NCI-H2196 (cell line): ENCODE results near the gene SERPINI1.
"Not testable (repeated sequence)": the region's sequence is repeated elsewhere in the genome, so short reads cannot be mapped to it uniquely, and the experiment has no call there.

ENCODE experiments used
- DNase-seq: peaks from one replicate; lab custom pipeline; 2025; ENCODE audit not compliant: unreplicated experiment; lab: John Stamatoyannopoulos, UW

The SERPINI1 gene

DNA sequence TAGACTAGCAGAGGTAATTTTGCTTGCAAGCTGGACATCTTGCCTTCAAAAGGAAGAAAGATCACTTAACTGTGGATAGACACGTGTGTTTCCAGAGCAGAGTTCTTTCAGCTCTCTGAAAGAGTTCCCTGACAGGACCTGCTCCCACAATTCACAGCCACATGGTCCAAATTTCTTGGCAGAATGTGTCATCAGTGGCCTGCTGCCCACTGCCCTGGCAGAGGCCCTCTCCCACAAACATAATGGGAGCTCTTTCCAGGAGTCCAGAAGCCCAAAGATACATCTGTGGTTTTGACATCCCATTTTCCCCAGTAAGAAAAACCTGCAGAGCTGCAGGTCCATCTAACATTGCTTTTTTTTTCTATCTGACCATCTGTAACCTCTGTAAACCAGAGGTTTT, 48.3 kb downstream of the SERPINI1 start:
- DNase-seq, result no peak

DNA sequence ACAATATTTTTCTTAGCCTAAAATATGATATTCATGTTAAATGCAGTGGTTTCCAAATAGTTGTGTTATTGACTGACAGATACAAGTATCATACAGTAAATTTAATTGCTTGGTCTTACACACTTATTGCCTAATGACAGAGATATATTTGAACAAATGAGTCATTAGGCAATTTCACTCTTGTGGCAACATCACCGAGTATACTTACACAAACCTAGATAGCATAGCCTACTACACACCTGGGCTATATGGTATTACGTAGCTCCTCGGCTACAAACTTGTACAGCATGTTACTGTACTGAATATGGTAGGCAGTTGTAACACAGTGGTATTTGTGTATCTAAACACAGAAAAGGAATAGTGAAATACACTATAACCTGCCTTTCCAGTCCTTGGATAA, 50.3 kb downstream of the SERPINI1 start:
- DNase-seq, result no peak

DNA sequence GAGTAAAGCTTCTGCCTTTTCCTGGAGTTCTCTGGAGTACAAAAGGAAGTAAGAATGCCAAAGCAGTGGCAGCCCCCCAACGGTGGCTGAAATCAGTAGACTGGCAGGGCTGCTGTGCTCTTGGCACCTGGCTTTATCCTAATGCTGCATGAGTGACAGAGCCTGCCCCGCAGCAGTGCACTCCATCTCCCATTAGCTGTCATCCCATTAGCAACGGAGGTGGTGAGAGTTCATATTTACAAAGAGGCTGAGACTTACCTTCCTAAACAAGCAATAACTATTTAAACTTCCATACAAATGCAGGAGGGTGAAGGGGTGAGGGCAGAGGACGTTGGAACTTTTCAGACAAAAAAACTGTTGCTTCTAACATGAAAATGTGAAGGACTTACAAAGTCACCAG, 51.9 kb downstream of the SERPINI1 start:
- no peak for DNase-seq

DNA sequence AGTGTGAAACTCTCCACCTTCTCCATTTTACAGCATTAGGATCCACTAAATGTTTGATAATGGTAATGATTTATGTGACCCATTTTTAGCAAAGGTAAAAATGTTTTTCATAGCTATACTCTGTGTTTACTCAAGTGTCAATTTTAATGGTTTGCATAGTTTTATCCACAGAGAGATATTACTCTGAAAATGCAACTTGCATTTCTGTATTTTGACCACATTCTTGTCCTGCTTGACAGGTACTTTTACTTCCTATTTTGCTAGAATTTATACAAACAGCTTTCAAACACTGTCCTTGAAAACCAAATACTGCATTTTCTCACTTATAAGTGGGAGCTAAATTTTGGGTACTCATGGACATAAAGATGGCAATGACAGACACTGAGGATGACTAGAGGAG, 62.9 kb downstream of the SERPINI1 start:
- DNase-seq, result no peak

DNA sequence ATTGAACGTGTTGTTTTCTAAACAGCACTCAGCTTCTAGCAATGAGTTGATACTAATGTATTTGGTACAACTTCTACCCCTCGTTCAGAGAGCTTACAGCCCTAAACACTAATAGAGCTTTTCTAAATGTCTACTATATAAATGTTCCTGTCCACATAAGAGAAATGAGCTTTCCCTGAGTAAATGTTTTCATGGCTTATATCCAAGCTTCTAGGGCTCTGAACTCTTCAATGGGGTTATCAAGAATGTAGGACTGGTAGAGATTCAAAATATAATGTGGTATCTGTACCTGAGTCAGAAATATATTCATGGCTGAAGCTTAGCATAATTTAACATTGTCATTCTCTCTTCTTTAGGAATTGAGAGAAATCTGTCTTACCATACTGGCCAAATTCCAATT, 73.4 kb downstream of the SERPINI1 start:
- no peak for DNase-seq

DNA sequence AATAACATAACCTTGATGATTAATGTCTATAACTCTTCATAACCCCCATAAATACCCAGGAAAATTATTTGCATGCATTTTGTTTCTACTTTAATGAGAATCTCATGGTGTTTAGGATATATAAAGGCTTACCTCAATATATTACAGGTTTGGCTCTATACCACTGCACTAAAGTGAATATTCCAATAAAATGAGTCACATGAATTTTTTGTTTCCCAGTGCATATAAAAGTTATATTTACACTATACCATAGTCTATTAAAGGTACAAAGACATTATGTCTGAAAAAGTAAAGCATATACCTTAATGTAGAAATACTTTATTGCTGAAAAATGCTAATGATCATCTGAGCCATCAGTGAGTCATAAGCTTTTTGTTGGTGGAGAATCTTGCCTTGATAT, 74.7 kb downstream of the SERPINI1 start:
- no peak for DNase-seq

DNA sequence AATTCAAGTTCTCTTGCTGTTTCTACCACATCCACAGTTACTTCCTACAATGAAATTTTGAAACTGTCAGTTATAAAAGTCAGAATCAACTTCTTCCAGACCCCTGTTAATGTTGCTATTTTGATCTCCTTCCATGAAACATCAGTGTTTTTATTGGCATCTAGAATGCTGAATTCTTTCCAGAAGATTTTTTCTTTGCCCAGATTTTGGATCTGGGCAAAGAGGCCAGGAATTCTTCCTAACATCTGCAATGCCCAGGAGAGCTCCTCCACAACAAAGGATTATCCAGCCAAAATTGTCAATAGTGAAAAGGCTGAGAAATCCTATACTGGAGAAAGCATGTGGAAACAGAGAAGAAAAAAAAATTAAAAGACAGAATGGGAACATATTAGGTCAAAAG, 75.5 kb downstream of the SERPINI1 start:
- no peak for DNase-seq

DNA sequence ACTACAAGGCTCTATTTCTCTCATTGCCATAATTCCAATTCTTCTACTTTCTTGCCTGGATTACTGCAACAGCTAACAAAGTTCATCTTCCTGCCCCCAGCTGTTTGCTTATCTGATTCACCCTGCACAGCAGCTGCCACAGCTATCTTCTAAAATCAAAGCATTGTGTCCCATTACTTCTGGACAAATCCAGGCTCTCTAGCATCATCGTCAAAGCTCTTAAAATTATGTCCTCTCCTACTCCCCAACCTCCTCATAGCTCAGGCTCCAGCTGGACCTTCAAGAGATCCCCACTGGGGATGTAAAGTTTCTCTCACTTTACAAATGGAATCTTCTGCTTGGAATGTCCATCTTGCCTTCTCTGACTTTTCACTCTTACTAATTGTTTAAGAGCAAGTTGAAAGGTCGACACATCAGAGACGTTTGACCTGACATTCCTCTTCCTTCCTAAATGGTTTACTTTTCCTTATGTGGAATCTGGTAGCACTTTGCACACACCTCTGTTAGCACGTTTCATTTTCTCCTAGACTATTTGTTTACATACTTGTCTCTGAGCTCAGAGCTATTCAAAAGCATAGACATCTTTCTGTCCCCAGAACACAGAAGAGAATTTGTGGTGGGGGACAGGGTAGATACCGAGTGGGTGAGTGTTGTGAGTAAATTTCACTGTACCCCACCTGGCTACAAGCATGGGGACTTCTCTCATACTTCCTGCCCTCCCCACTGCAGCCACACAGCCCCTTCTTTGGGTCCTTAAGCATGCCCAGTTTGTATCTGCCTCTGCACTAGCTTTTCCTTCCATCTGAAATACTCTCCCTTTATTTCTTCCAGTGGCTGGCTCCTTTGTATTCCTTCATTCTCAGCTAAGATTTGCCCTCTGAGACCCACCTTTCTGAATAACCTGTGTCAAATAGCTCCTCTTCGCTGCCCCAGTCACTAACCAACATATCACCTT, 77.9 kb downstream of the SERPINI1 start:
- no peak for DNase-seq

DNA sequence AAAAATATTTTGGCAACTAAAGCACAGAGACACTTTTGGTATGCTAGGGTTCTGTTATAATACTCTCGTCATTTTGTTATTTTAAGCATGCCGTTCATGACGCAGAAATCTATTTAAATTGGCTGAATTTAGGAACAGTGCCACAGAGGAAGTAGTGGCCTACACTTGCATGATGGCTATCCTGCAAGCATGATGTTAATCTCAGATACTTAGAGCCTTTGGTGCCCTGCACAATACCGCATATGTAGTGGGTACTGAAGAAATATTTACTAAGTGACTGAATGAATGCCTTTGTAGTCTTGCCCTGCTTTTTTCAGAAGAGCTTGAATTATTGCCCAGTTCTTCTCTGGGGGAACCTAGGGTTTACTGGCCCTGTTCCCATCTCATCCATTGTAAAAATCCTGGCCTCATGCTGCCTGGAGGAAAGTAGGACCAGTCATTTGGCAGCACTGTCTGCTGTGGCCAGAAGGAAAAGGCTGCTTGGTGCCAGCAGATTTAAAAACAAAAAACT, 79.0 kb downstream of the SERPINI1 start:
- DNase-seq, result peak; percentile 77

DNA sequence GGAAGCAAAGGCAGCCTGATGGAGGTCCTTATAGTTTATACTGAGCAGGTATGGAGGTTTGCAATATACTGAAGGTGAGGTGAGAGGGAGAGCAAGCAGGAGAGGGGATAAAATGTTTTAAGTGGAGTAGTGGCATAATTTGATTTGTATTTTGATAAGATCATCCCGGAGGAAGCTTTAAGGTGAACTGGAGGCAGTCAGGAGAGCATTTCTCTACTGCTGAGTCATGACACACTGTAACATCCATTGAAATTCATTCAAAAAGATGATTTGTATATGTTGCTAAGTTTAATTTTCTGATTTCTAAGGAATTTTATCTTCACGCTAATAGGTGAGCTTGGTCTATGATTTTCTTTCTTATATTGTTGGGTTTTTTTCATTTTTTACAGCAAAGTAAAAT, 81.4 kb downstream of the SERPINI1 start:
- no peak for DNase-seq

DNA sequence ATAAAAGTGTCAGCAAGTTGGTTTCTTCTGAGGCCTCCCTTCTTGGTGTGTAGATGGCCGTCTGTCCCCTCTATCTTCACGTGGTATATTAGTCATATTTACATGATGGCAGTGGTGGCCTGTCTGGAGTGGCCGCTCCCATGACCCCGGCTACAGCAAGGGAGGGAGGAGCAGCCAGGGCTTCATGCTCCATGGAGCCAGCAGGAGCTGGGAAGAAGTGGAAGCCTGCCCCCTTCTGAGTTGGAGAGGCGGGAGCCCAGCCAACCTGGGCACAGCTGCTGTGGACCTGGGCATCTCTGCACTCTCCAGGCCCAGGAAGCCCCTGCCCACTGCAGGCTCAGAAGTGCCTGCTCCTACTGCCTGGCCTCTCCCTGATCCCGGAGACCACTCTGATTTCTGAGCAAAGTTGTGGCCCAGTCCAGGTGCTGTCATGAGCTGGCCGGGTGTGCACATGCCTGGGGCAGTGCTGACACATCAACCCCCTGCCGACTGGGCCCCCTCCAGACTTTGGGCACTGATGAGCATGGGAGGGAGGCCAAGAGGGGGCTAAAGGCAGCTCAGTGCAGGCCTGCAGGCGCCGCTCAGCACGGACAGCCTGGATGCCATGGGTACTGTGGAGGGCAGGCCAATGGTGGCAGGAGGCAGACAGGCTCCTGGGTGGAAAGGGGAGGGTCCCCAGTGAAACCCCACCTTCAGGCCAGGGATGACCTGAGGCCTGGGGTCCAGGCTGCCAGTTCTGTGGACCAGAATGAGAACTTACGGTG, 84.8 kb downstream of the SERPINI1 start:
- no peak for DNase-seq

DNA sequence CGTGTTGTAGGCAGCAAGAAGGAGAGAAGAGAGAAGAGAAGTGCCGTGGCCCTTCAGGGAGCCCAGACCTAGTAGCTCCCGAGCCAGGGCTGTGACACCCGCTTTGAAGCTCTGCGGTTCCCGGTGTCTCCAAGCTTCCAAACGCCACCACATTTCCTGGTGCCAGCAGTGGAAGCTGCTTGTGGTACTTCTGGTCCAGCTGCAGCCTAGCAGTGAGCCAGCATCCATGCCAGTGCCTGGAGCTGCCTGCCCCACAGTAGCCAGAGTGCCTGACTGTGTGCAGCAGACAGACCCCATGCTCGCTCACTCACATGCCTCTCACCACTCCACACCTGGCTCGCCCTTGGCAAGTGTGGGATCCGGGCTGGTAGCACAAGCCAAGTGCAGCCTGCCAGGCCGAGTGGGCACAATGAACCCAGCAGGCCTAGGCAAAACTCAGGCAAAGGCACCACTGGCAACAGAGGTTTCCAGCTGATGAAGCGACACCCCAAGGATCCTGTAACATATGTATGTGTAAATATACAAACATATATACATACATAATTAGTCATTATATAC, 85.8 kb downstream of the SERPINI1 start:
- DNase-seq, result no peak

DNA sequence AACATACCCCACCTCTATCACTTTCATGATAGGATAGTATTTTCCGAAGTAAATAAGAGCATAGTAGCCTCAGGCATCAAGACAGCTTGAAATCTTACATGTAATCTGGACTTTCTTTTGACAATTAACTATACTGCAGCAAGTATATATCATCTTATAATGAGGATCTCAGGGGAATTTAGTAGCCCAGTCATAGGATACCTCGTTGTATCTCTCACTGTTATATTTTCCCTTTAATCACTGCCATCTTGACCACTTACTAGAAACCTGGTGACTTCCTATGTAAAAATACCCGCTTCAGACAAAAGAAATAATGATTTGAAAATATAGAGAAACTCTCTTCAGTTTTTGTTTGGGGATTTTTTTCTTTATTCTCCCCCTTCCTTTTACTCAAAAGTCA, 88.2 kb downstream of the SERPINI1 start:
- no peak for DNase-seq

DNA sequence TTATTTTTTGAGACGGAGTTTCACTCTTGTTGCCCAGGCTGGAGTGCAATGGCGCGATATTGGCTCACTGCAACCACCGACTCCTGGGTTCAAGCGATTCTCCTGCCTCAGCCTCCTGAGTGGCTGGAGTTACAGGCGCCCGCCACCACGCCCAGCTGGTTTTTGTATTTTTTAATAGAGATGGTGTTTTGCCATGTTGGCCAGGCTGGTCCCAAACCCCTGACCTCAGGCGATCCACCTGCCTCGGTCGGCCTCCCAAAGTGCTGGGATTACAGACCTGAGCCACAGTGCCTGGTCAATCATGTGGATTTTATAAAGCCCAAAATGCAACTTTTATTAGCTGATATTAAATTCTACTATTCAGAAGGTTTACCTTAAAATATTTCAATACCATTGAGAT, 92.1 kb downstream of the SERPINI1 start:
- DNase-seq, result not testable (repeated sequence)

DNA sequence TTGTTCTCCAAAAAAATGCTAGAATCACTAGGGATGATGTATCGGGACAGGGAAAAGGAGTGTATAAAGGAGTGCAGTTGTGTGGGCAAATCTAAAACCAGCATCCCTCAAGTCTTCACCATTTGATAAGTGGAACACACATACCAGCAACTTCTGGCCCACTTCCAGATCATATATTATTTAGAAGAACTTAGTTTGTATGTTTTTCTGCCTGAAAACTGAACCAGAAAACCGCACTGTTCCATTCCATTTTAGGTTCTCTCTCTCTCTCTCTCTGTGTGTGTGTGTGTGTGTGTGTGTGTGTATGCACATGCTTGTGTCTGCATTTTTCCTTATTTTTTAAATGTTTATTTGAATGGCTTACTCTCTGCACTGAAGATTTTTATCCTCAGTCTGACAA, 93.5 kb downstream of the SERPINI1 start:
- no peak for DNase-seq

DNA sequence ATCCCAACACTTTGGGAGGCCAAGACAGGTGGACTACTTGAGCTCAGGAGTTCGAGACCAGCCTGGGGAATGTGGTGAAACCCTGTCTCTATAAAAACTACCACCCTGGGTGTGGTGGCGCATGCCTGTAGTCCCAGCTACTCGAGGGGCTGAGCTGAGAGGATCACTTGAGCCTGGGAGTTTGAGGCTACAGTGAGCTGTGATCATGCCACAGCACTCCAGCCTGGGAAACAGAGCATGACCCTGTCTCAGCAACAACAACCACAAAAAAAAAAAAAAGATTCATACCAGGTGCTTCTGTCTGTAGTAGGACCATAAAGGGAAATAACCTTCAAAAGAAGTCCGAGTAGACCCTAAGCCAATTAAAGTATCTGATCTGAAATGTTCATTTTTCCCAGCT, 94.5 kb downstream of the SERPINI1 start:
- DNase-seq, result no peak

DNA sequence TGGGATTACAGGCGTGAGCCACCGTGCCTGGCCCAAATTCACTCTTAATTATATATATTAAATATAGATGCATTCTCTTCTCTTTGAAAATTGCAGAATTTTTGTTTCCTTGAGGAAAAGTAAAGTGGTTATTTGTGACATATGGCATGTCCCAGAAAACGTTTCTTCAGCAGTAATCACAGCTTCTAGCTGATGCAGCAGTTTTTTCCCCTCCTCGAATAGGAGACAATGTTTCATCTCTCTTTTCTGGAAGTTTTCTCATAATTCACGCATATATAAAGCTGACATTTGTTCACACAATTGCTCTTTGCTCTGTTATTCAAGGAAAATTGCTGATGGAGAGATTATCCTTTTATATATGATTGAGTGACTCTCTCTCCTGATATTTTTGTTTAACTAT, 99.8 kb downstream of the SERPINI1 start:
- DNase-seq, result no peak

DNA sequence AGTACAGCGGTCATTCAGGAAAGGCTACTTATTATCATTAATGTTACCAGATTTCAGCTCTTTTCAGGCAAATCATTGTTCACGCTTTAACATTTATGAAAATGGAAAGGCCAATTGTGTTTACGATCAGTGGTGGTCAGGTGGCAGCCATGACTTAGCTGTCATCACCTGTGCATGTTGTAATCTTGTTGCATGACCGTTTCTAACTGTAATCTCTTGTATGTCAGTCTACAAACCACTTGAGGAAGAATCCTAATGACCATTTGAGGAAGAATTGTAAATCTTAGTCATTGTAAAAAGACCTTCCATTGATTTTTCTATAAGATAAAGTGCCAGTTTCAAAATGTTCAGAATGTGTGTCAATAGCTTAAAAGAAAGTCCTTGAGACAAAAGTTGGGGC, 100.4 kb downstream of the SERPINI1 start:
- no peak for DNase-seq

DNA sequence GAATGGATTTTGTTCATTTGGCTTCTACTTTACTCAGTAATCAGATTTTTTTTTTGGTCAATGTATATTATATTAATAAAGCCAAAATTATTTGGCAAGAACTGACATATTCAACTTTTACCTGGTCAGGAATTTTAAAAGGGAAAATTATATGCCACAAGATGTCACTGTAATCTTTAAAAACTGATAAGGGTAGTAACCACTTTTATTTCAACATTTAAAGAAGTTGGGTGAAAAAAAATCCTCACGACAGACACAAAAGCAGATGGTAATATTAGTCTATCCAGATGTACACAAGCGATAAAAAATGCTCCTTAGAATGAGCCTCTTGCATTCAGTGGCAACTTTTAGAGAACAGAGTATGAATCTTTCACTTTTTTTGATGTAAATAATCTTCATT, 101.9 kb downstream of the SERPINI1 start:
- no peak for DNase-seq

DNA sequence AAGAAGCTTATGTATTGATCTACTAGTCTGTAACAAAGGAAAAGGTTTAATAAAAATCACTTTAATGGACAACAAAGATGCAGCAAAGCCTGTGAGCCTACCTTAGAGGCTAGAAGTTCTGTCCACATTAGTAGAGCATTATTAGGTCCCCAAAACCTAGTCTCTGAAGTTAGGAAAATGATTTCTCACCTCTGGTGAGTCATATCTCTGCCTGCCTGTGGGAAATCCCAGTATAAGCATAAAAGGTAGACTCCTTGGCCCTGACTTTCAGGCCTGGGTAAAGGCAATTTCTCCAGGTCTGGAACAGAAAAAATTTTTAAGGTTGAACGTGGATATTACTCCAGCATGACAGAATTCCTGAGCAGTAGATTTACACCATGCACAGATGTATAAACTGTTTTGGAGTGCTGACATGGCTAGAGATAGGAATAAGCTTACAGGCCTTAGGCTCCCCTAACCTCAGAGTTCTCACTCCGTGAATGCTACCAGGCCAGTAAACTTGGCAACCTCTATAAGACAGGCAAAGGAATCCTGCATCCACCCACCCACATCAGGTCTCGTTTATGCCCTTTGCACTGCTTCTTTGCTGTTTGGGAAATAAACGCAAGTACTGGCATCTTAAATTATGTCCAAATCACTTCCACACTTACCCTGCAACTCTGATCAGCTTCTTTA, 104.1 kb downstream of the SERPINI1 start:
- no peak for DNase-seq

DNA sequence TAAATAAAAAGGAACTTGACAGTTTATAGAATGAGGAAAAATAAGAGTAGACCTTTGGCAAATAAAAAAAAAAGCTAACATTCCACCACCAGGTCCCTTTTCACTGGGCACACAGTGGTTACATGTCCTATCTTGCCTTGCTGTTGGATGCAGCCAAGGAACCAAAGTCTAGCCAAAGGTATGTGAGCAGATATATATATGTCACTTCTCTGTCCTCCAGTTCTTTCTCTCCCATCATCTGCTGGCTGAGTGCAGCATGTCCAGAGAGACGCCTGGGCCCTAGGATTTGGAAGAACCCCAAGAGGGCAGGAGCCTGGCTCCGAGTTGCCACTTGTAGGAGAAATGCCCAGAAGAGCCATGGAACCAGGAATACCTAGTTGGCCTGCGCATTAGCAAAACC, 104.7 kb downstream of the SERPINI1 start:
- DNase-seq, result no peak
